Naive thymus-derived CD4-positive, alpha-beta T cell (primary cell): ENCODE data around the gene GNAT1. TPM values are rescaled to one million over a fixed set of nuclear protein-coding genes. Genes with fewer than 3 reads are reported as not detected.

ENCODE experiments used
- ATAC-seq: fragments of 150-1000 bp; cut with Tn5 transposase; 2 replicates; pipeline ENCODE4 v1.10.0; 2021; ENCODE audit warnings: mild to moderate bottlenecking, moderate library complexity
- CTCF ChIA-PET: fragments of 350-600 bp; sonication (Branson Sonifier 250); formaldehyde crosslinking; loops from one replicate; lab custom pipeline; 2021; ENCODE audit warnings: antibody characterized with exemption; lab: Charles Lee
- POLR2A ChIA-PET: fragments of 350-600 bp; sonication (Branson Sonifier 250); formaldehyde crosslinking; loops from one replicate; lab custom pipeline; 2021; ENCODE audit warnings: antibody characterized with exemption, inconsistent platforms; lab: Charles Lee
- DNase-seq, 9 donors: peaks; one replicate each; pipeline versions ENCODE4 v3.0.0 to v3.0.0-alpha.2; 2020 to 2022; ENCODE audit warnings: mixed read lengths in 1 of 9
- H3K27ac ChIP-seq: one replicate; pipeline ENCODE4 v1.7.0; 2013; ENCODE audit warnings: mild to moderate bottlenecking, low read depth, low read length, moderate library complexity
- H3K27me3 ChIP-seq, 2 donors: one replicate each; pipeline ENCODE4 v1.7.0; 2013; ENCODE audit warnings: low read length in 2 of 2, mild to moderate bottlenecking in 2 of 2, moderate library complexity in 2 of 2; ENCODE audit not compliant: control insufficient read depth in 2 of 2, insufficient read depth in 2 of 2
- H3K36me3 ChIP-seq, 3 experiments: 1 replicate in 2 of 3; 2 replicates in 1 of 3; pipeline ENCODE4 v1.7.0; 2013; ENCODE audit warnings: low read length in 3 of 3, mild to moderate bottlenecking in 3 of 3, moderate library complexity in 1 of 3; ENCODE audit not compliant: insufficient read depth in 3 of 3, control insufficient read depth in 2 of 3
- H3K4me1 ChIP-seq, 2 donors: one replicate each; pipeline ENCODE4 v1.7.0; 2013; ENCODE audit warnings: low read length in 2 of 2, mild to moderate bottlenecking in 2 of 2, moderate library complexity in 1 of 2; ENCODE audit not compliant: control insufficient read depth in 2 of 2, insufficient read depth in 2 of 2
- H3K4me3 ChIP-seq: 2 replicates; pipeline ENCODE4 v1.7.0; 2013; ENCODE audit warnings: mild to moderate bottlenecking, low read length
- H3K9me3 ChIP-seq, 3 experiments: 1 replicate in 2 of 3; 2 replicates in 1 of 3; pipeline ENCODE4 v1.7.0; 2013; ENCODE audit warnings: low read length in 3 of 3; ENCODE audit not compliant: control insufficient read depth in 2 of 3
- H3K27ac Mint-ChIP-seq, 9 donors: one replicate each; pipeline ENCODE4 v1.8.0; 2020 to 2022; ENCODE audit warnings: mixed read lengths in 9 of 9, mild to moderate bottlenecking in 8 of 9, moderate library complexity in 5 of 9, inconsistent platforms in 2 of 9
- H3K27me3 Mint-ChIP-seq, 5 donors: one replicate each; pipeline ENCODE4 v1.8.0; 2021 to 2022; ENCODE audit warnings: mixed read lengths in 5 of 5, mild to moderate bottlenecking in 1 of 5
- H3K36me3 Mint-ChIP-seq, 5 donors: one replicate each; pipeline ENCODE4 v1.8.0; 2020 to 2022; ENCODE audit warnings: mixed read lengths in 5 of 5, mild to moderate bottlenecking in 3 of 5, inconsistent platforms in 1 of 5
- H3K4me1 Mint-ChIP-seq, 7 donors: one replicate each; pipeline ENCODE4 v1.8.0; 2020 to 2022; ENCODE audit warnings: mixed read lengths in 7 of 7, mild to moderate bottlenecking in 3 of 7, inconsistent platforms in 1 of 7
- H3K4me3 Mint-ChIP-seq, 10 donors: one replicate each; pipeline ENCODE4 v1.8.0; 2020 to 2022; ENCODE audit warnings: mild to moderate bottlenecking in 10 of 10, mixed read lengths in 10 of 10, moderate library complexity in 6 of 10, inconsistent platforms in 2 of 10
- H3K9me3 Mint-ChIP-seq, 11 donors: one replicate each; pipeline ENCODE4 v1.8.0; 2020 to 2022; ENCODE audit warnings: mixed read lengths in 11 of 11, mild to moderate bottlenecking in 4 of 11, inconsistent platforms in 1 of 11, moderate library complexity in 1 of 11
- intact Hi-C, 2 donors: fragments of 100-400 bp; cut with micrococcal nuclease; formaldehyde crosslinking; loops; one replicate each; pipeline ENCODE4 v1.15.1; 2023
- polyA plus RNA-seq, 2 donors: library from polyadenylated mRNA; unstranded; fragments of 300-500 nt; fragmentation: Illumina TruSeq; gene quantifications; one replicate each; pipeline ENCODE4 v1.2.3, GENCODE V29; 2021
- total RNA-seq, 6 experiments: library from RNA in 5 of 6; stranded (reverse) in 5 of 6; gene quantifications; 1 replicate in 5 of 6; 2 replicates in 1 of 6; pipeline ENCODE4 v1.2.3 and lab custom pipeline; 2021 to 2026

GNAT1 gene
- total and polyA plus RNA-seq, 7 experiments from 2014 or later: 0.24 to 1.2 TPM; not detected in 5

DNA sequence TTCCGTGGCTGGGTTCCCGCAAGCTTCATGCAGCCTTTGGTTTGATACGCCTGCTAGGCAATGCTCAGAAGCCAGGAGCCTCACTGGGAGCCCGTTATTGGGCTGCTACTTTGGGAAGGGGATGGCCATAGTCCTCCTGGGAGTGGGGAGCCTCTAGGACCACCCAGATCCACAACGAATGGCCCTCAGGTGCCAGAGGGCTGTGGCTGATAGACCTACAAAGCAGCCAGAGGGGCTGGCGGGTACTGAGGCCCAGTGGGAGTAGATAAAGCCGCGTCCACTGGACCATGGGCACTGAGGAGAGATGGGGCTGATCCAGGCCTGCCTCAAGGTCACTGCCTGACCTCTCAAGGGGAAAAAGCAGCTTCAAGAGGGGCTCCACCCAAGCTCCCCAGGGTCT lies 714 bp downstream of the GNAT1 start:
- ChIA-PET CTCF (interaction anchor here (0.7 to 7.8 kb wide), 12 partner anchors 8 to 81 kb away, joined by 3 to 108 read pairs (median 4); no protein-coding TSS in a partner anchor), POLR2A (interaction anchor here (0.9 kb wide), 1 partner anchor 44 kb away, joined by 3 read pairs; the partner anchor contains the start of gene GNAI2)
- no peak overlapping the region for H3K27ac ChIP-seq
- ATAC-seq (no peak), DNase-seq (no peak)
- H3K4me3 ChIP-seq: no peak overlapping the region
- H3K4me3 Mint-ChIP-seq: no peak overlapping the region
- no peaks in the 10 kb centered on the region for H3K9me3 ChIP-seq
- peaks cover 0 to 21% (median 4%) of the 10 kb centered on the region in 5 donors for H3K27me3 Mint-ChIP-seq
- no peaks in the 10 kb centered on the region for H3K36me3 ChIP-seq
- no peaks in the 10 kb centered on the region for H3K36me3 Mint-ChIP-seq
- no peaks in the 10 kb centered on the region for H3K9me3 Mint-ChIP-seq
- intact Hi-C loops: loop anchor here (1.0 to 10.0 kb wide), 4 partner anchors 34 to 373 kb away; partner anchors contain the start of genes C3orf18 (in 1 of the 2) and HEMK1 (in 1 of the 2)
- no peaks in the 10 kb centered on the region for H3K27me3 ChIP-seq
- H3K27ac Mint-ChIP-seq: no peak overlapping the region
- peaks cover 5 to 13% of the 10 kb centered on the region in 2 donors for H3K4me1 ChIP-seq
- peaks cover 4 to 16% (median 9%) of the 10 kb centered on the region in 7 donors for H3K4me1 Mint-ChIP-seq

GRCh38 chr3:50192689-50193141 lies 1.3 kb downstream of the GNAT1 start:
- DNase-seq (peak; percentile 73 to 90 (median 83)), ATAC-seq (peak; percentile 53)
- Histone ChIP-seq H3K36me3 (no peaks in the 10 kb centered on the region), H3K4me1 (peaks cover 5 to 13% of the 10 kb centered on the region in 2 donors), H3K27me3 (no peaks in the 10 kb centered on the region), H3K4me3 (no peak overlapping the region), H3K9me3 (no peaks in the 10 kb centered on the region), H3K27ac (no peak overlapping the region)
- H3K4me3 Mint-ChIP-seq: peak overlapping the region in 7 of 10 donors; percentile 45 to 67 (median 62)
- intact Hi-C loops: loop anchor here (1.0 to 10.0 kb wide), 4 partner anchors 34 to 372 kb away; partner anchors contain the start of genes C3orf18 (in 1 of the 2) and HEMK1 (in 1 of the 2)
- CTCF ChIA-PET: interaction anchor here (0.7 to 7.8 kb wide), 11 partner anchors 9 to 80 kb away, joined by 3 to 108 read pairs (median 4); no protein-coding TSS in a partner anchor
- H3K36me3 Mint-ChIP-seq: no peaks in the 10 kb centered on the region
- peaks cover 4 to 16% (median 9%) of the 10 kb centered on the region in 7 donors for H3K4me1 Mint-ChIP-seq
- H3K27me3 Mint-ChIP-seq: peaks cover 0 to 21% (median 5%) of the 10 kb centered on the region in 5 donors
- H3K9me3 Mint-ChIP-seq: no peaks in the 10 kb centered on the region
- H3K27ac Mint-ChIP-seq: peak overlapping the region in 3 of 9 donors; percentile 51 to 70 (median 65)
- POLR2A ChIA-PET: interaction anchor here (0.9 kb wide), 1 partner anchor 43 kb away, joined by 3 read pairs; the partner anchor contains the start of gene GNAI2

DNA sequence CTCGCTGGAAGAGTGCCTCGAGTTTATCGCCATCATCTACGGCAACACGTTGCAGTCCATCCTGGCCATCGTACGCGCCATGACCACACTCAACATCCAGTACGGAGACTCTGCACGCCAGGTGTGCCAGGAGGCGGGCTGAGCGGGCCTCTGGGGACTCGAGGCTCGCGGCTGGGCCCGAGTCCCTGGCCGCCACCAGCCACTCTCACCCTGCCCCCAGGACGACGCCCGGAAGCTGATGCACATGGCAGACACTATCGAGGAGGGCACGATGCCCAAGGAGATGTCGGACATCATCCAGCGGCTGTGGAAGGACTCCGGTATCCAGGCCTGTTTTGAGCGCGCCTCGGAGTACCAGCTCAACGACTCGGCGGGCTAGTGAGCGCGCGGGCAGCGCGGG lies 1.9 kb downstream of the GNAT1 start:
- Histone ChIP-seq H3K9me3 (no peaks in the 10 kb centered on the region), H3K4me3 (no peak overlapping the region), H3K4me1 (peaks cover 5 to 13% of the 10 kb centered on the region in 2 donors), H3K27ac (no peak overlapping the region), H3K27me3 (no peaks in the 10 kb centered on the region), H3K36me3 (no peaks in the 10 kb centered on the region)
- ChIA-PET POLR2A (interaction anchor here (2.2 kb wide), 1 partner anchor 53 kb away, joined by 11 read pairs; no protein-coding TSS in a partner anchor), CTCF (interaction anchor here (2.2 to 7.8 kb wide), 6 partner anchors 25 to 98 kb away, joined by 6 to 108 read pairs (median 26); partner anchors contain the start of gene IFRD2)
- peak overlapping the region in 1 of 10 donors; percentile 62 for H3K4me3 Mint-ChIP-seq
- no peaks in the 10 kb centered on the region for H3K36me3 Mint-ChIP-seq
- peaks cover 4 to 16% (median 9%) of the 10 kb centered on the region in 7 donors for H3K4me1 Mint-ChIP-seq
- H3K27ac Mint-ChIP-seq: no peak overlapping the region
- intact Hi-C loops: loop anchor here in 1 of 2 donors (10.0 kb wide), 1 partner anchor 372 kb away; the partner anchor contains the start of genes C3orf18 and HEMK1
- H3K27me3 Mint-ChIP-seq: peaks cover 0 to 21% (median 5%) of the 10 kb centered on the region in 5 donors
- ATAC-seq: no peak
- H3K9me3 Mint-ChIP-seq: no peaks in the 10 kb centered on the region
- no peak for DNase-seq

DNA sequence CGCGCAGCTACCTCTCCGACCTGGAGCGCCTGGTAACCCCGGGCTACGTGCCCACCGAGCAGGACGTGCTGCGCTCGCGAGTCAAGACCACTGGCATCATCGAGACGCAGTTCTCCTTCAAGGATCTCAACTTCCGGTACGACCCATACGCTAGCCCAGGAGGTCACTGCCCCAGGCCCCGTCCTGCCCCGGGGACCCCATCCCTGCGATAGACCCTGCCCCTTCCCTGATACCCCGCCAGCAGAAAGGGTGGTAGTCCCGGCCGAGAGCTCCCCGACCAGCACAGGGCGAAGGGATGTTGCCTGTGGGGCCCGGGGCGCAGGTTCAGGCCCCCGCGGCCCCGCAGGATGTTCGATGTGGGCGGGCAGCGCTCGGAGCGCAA lies 2.3 kb downstream of the GNAT1 start:
- H3K4me1 ChIP-seq: peaks cover 5 to 13% of the 10 kb centered on the region in 2 donors
- no peaks in the 10 kb centered on the region for H3K27me3 ChIP-seq
- intact Hi-C loops: loop anchor here in 1 of 2 donors (1.0 to 10.0 kb wide), 5 partner anchors 33 to 371 kb away; partner anchors contain the start of genes C3orf18 and HEMK1
- Mint-ChIP-seq H3K4me1 (peaks cover 4 to 16% (median 9%) of the 10 kb centered on the region in 7 donors), H3K9me3 (no peaks in the 10 kb centered on the region), H3K27me3 (peaks cover 0 to 21% (median 5%) of the 10 kb centered on the region in 5 donors), H3K36me3 (no peaks in the 10 kb centered on the region), H3K27ac (peak overlapping the region in 1 of 9 donors; percentile 38), H3K4me3 (peak overlapping the region in 7 of 10 donors; percentile 27 to 80 (median 57))
- ChIA-PET POLR2A (interaction anchor here (1.3 to 2.2 kb wide), 3 partner anchors 53 to 144 kb away, joined by 3 to 11 read pairs (median 3); no protein-coding TSS in a partner anchor), CTCF (interaction anchor here (1.2 to 7.8 kb wide), 14 partner anchors 10 to 171 kb away, joined by 3 to 108 read pairs (median 6); partner anchors contain the start of gene IFRD2)
- no peaks in the 10 kb centered on the region for H3K36me3 ChIP-seq
- no peaks in the 10 kb centered on the region for H3K9me3 ChIP-seq
- ATAC-seq: no peak
- peak overlapping the region; percentile 34 for H3K4me3 ChIP-seq
- DNase-seq: peak in 1 of 9 donors; percentile 6
- H3K27ac ChIP-seq: no peak overlapping the region

DNA sequence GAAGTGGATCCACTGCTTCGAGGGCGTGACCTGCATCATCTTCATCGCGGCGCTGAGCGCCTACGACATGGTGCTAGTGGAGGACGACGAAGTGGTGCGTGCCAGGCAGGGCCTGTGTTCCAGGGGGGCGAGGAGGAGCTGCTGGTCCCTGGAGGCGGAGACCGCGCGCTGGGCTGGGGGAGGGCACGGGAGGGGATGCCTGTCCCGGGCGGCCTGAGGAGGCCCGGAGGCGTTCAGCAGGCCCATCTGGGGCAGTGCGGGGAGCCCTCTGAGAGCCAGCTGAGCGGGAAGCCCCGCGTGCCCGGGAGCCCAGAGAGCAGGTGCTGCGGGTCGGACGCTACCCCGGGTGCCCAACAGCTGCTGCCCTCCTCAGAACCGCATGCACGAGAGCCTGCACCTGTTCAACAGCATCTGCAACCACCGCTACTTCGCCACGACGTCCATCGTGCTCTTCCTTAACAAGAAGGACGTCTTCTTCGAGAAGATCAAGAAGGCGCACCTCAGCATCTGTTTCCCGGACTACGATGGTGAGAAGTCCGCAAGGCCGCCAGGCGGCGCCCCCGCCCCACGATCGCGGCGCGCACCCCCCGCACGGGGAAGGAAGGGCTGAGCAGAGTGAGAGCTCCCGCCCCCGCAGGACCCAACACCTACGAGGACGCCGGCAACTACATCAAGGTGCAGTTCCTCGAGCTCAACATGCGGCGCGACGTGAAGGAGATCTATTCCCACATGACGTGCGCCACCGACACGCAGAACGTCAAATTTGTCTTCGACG lies 2.9 kb downstream of the GNAT1 start:
- Histone ChIP-seq H3K27me3 (no peaks in the 10 kb centered on the region), H3K36me3 (no peaks in the 10 kb centered on the region), H3K27ac (no peak overlapping the region), H3K4me3 (peak overlapping the region; percentile 34), H3K9me3 (no peaks in the 10 kb centered on the region), H3K4me1 (peaks cover 5 to 13% of the 10 kb centered on the region in 2 donors)
- Mint-ChIP-seq H3K4me1 (peaks cover 4 to 16% (median 9%) of the 10 kb centered on the region in 7 donors), H3K4me3 (peak overlapping the region; percentile 36 to 80 (median 66)), H3K36me3 (no peaks in the 10 kb centered on the region), H3K9me3 (no peaks in the 10 kb centered on the region), H3K27me3 (peaks cover 0 to 25% (median 8%) of the 10 kb centered on the region in 5 donors), H3K27ac (peak overlapping the region in 8 of 9 donors; percentile 13 to 92 (median 79))
- ChIA-PET CTCF (interaction anchor here (0.6 to 7.8 kb wide), 20 partner anchors 10 to 171 kb away, joined by 3 to 108 read pairs (median 6); partner anchors contain the start of gene IFRD2), POLR2A (interaction anchor here (0.9 to 2.2 kb wide), 5 partner anchors 31 to 143 kb away, joined by 3 to 11 read pairs (median 3); partner anchors contain the start of gene GNAI2)
- DNase-seq (peak; percentile 80 to 96 (median 89)), ATAC-seq (peak; percentile 91)
- intact Hi-C loops: loop anchor here in 1 of 2 donors (1.0 to 10.0 kb wide), 5 partner anchors 32 to 370 kb away; partner anchors contain the start of genes C3orf18 and HEMK1
